GM21423 (cell line): ENCODE results near the gene PRTFDC1.
"Not testable (repeated sequence)": the region's sequence is repeated elsewhere in the genome, so short reads cannot be mapped to it uniquely, and the experiment has no call there.

Source experiments
- ATAC-seq: cut with Tn5 transposase; IDR thresholded peaks from one replicate; pipeline ENCODE4 v1.9.1; 2021; ENCODE audit warnings: mild to moderate bottlenecking, moderate library complexity; ENCODE audit not compliant: unreplicated experiment

Gene PRTFDC1

DNA sequence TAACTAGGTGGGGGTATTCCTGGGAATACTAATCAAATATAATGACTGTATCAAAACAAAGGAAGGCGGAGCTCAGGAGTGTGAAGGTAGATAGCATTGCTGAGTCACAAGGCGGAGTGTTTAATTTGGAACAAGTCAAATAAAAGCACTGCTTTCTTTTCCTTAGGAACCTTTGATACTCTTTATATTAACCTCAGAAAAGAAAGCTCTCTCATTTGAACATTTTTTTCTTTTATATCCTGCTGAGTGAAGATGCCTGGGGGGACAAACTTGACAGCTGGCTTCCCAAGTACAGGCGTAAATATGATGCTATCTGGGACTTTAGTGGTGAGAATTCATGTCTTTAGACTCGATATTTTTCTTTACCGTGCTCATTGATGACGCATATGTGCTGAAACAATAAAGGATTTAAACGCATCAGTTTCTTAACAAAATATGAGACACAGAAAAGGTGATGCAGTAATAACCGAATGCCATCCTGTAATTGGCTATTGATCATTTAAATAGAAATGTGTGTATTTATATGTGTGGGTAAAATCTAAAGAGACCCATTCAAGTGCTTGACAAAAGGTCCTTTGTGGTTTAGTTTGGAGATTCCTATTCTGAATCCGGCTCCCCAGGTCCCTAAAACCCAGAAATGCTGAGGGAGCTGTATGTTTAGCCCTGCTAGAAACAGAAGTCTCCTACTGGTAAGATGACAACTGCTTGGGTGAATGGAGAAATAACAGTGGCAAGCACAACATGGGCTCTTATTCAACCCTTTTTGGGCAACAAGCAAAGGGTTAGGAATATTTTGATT is 102.7 kb downstream of the PRTFDC1 start:
- no peak for ATAC-seq

DNA sequence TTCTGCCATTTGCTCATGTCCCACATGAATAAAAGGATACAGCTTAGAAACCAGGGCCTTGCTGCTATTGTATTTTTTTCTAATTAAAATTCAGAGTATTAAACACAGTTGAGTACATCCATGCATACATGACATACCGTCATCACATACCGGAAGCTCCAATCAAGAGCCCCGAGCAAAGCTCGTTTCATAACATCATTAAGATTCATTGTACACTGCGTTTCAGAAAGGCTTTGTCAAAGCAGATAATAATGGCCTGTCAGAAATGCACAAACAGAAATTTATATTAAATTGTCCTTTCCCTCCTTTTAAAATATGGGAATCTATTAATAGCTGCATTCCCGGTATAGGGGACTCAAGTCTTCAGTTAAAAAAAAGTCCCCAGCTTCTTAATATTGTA is 103.4 kb downstream of the PRTFDC1 start:
- no peak for ATAC-seq

DNA sequence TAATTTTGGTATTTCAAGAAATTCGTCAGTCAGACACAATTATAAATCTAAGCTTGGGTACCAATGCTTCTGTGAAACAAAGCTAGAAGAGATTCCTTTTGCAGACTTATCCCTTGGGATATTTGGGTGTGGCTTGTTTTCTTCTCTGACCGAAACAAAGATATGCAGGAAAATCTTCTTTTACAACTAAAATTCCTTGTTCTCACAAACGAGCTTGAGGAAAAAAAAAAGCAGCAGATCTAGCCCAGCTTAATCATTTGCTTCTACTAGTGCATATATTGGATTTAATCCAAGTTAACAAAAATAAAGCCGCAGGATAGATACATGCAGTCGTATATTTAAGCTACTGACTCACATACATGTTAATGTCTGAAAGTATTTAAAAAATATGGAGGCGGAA is 104.2 kb downstream of the PRTFDC1 start:
- ATAC-seq = no peak

DNA sequence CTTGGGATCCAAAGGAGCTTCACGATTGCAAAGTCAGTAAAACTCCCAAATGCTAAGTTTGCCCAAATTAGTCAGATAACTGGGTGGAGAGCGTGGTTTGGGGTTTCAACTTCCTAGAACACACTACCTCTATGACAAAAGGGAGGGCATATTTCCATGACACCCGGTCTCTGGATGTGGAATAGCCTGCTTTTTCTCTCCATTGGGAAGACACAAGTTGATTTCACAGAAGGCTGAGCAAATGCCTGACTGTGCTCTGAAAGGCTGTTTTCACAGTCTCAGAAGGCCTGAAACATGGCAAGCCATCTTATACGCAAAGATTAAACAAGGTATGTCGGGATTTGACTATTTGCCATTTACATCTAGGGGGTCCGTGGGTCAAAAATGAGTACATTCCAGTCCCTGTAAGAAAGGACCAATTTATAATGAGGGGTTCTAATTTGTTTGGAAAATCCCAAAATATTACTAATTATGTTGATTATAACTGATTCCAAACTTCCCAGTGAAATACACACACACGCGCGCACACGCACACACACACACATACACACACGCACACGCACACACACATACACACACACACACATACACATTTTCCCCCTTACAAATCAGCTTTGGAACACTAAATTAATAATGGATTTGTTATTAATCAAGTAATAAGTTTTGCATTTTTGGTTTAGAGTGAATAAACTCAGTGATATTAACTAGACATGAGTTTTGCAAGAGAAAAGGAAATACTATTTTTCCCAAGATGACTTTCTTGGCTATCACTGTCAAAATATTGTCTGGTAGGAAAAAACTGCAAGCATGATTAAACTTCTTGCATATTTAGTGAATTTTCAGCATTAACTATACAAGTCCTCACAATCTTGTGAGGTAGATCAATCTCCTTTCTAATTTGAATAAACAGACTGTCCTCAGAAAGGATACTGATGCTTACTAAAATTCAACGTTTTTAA is 105.0 kb downstream of the PRTFDC1 start:
- no peak for ATAC-seq

DNA sequence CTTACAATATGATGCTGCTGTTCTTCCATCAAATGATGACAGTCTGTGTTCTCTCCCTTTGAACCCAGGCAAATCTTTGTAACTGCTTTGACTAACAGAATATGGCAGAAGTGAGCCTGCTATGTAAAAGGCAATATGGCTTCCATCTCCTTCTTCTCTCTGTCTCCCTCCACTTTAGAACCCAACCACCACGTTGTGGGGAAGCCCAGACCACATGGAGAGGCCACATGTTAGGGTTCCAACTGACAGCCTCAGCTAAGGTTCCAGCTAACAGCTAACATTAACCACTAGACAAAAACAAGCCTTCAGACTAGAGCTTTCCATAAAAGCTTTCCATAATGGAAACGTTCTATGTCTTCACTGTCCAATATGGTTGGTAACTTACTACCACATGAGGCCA is 107.7 kb downstream of the PRTFDC1 start:
- no peak for ATAC-seq

DNA sequence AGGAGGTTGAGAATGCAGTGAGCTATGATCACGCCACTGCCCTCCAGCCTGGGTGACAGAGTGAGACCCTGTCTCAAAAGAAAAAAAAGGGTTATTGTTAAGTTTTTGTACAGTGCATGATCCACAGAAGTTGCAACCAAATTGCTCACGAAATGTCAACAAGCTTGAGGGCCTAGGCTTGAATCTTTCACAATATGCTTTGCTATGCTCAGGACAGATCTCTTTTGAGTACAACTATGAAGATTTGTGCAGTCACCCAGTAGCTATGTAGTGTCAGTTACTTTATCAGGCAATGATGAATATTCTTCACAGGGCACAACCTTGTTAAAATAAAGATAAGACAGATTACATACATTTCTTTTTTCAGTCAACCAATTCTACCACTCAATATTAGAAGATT is 109.2 kb downstream of the PRTFDC1 start:
- no peak for ATAC-seq

DNA sequence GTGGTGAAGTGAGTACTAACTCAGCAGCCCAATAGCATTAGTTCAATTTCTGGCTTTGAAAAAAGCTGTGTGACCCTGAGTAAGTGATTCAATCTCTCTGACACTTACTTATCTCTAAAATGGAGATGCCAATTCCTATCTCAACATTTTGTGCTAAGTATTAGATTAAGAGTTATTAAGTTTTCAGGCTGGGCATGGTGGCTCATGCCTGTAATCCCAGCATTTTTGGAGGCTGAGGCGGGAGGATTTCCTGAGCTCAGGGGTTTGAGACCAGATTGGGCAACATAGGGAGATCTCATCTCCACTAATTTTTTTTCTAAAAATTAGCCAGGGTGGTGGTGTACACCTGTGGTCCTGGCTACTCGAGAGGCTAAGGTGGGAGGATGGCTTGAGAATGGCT is 109.5 kb downstream of the PRTFDC1 start:
- ATAC-seq = no peak

DNA sequence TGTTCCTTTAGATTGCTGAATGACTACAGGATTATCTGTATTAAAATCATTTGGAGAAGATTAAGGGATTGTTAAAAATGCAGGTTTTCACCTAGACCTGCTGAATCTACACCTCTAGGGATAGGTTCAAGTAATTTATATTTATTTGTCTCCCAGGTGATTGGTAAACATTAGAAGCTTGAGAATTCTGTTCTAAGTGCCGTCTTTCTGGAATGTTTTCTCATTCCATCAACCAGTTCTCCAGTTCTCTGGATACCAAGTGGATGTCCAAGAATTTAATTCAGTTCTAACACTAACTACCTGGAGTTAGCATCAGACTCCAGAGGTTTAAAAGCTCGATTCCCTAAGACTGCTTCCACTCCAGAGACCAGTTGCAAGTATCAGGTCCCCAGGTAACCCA is 110.9 kb downstream of the PRTFDC1 start:
- ATAC-seq = no peak

DNA sequence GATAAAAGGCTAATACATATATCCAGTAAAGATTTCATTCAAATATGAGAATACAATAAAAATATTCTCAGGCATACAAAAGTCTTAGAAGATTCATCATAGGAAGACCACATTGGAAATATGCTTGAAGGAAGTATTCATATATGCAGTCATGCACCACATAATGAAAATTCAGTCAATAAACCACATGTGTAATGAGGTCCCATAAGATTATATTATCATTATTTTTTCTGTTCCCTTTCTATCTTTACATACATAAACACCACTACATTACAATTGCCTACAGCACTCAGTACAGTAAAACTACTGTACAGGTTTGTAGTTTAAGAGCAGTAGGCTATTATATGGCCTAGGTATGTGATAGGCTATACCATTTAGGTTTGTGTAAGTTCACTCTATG is 111.6 kb downstream of the PRTFDC1 start:
- ATAC-seq = no peak

DNA sequence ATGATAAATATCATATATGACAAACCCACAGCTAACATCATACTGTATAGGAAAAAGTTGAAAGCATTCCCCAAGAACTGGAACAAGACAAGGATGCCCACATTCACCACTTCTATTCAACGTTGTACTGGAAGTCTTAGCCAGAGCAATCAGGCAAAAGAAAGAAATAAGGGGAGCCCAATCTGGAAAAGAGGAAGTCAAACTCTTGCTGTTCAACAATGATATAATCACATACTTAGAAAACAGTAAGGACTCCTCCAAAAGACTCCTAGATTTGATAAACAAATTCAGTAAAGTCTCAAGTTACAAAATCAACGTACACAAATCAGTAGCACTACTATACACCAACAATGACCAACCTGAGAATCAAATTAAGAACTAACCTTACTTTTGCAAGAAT is 114.6 kb downstream of the PRTFDC1 start:
- ATAC-seq = not testable (repeated sequence)

DNA sequence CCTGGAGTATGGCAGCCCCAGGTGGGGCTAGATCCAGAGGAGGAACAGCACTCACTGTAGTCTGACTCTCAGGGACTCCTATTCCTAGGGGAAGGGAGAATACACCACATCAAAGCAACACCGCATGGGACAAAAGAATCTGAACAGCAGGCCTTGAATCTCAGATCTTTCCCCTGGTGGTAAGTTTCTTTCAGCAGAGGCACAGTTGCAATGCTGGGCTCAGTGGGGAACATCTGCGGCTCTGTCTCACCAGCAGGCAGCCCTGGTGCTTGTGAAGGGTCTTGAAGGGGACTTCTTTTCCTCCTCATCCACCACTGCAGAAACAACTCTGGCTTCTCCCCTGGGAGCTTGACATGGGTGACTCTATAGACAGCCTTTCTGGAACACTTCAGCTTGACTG is 117.5 kb downstream of the PRTFDC1 start:
- no peak for ATAC-seq

DNA sequence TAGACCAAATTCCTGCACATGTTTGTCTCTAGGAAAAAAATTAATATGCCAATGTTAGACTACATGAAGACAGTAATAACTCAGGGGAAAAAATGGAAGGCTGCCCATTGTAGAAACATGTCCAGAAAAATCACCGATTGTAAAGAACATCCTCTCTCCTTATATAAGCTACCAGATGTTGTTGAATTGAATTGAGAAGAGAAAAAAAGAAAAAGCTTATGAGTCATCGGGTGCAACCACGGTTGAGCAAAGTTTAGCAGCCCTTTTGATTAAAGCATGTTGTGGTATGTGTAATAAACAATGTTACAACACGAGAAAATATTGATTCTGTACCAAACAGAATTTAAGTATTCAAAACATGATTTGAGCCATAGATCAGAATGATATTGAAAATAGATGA is 126.4 kb downstream of the PRTFDC1 start:
- ATAC-seq = no peak

DNA sequence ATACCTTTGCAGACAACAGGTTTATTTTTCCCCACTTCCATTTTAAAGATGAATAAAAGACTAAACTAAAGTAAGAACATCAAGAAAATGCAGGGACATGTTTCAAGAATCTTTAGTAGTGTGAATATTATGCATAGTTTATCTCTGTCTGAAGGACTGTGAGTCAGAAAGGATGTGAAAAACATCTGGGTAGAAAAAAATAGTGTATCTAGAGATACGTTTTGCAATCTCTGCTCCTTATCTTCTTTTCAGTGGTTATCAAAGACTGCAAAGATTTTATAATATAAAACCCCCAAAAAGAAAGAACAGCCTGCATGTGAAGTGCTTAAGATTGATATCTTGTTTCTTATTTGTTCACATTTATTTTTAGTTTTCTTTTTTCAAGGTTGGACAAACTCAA is 126.9 kb downstream of the PRTFDC1 start:
- ATAC-seq = no peak

DNA sequence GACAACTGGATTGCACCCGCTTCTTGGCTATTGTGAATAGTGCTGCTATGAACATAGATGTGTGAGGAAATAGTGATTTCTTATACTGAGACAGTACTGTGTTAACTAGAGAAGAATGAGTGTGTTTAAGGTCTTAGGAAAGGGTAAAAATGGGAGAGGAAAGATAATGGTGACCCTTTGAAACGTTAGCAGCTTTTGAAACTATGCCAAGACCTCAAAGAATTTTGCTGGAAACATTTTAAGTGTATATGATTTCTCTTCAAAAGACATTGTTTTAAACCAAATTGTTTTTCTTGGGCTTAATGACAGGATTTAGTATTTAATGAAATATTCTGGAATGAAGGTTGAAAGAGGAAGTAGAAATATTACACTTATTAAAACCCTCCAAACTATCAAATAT is 127.9 kb downstream of the PRTFDC1 start:
- ATAC-seq = no peak

DNA sequence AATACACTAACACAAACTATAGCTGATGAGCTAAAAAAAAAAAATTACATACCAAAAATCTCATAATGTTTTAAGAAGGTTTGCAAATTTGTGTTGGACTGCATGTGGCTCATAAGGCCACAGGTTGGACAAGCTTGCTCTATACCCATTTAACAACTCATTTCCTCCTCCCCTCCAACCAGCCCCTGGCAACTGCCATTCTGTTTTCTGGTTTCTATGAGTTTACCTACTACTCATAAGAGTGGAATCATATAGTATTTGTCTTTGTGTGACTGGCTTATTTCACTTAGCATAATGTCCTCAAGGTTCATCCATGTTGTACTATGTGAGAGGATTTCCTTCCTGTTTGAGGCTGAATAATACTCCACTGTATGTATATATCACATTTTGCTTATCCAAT is 128.3 kb downstream of the PRTFDC1 start:
- ATAC-seq = no peak

DNA sequence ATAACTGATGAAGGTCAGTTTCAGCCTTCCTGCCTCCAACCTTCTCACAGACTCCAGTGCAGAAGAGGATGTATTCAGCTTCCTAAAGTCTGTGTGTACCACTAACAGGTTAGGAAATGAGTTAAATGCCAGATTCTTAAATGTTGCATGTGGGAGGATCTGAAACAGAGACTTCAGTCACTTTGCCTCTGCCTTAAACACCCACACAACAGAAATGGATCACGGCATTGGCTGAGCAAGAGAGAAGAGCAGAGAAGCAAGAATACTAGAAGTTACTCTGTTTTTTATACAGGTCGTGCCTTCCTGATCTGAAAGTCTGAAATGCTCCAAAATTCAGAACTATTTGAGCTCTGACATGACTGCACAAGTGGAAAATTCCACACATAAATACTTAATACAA is 129.8 kb downstream of the PRTFDC1 start:
- peak; percentile 63 for ATAC-seq

DNA sequence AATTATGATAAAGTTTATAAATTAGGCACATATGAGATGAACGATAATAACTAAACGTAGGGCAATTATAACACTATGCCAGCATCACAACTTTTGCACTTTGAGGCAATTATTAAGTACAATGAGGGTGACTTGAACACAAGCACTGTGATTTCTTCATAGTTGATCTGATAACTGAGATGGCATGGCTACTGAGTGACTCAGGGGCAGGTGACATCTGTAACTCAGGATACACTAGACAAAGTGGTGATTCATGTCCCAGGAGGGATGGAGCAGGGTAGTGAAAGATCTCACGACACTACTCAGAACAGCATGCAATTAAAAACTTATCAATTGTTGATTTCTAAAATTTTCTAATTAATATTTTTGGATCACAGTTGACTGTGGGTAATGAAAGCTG is 130.4 kb downstream of the PRTFDC1 start:
- no peak for ATAC-seq

DNA sequence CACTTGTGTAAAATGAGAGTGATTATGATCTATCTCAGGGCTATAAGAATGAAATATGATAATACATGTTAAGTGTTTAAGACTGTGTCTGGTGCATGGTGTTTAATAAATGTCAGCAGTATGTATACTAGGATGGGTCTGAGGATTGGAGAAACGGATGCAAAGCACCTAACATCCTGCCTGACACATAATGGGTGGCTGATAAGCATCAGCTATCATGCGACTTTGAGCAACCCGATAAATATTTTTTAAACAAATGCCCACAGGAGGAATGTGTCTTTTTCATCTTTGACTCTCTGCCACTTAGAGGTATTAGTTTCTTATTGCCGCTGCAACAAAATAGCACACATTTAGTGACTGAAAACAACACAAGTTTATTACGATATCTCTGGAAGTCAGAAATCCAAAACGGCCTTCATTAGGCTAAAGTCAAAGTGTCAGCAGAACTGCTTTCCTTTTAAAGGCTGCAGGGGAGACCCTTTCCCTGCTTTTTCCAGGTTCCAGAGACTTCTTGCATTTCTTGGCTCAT is 135.5 kb downstream of the PRTFDC1 start:
- no peak for ATAC-seq

DNA sequence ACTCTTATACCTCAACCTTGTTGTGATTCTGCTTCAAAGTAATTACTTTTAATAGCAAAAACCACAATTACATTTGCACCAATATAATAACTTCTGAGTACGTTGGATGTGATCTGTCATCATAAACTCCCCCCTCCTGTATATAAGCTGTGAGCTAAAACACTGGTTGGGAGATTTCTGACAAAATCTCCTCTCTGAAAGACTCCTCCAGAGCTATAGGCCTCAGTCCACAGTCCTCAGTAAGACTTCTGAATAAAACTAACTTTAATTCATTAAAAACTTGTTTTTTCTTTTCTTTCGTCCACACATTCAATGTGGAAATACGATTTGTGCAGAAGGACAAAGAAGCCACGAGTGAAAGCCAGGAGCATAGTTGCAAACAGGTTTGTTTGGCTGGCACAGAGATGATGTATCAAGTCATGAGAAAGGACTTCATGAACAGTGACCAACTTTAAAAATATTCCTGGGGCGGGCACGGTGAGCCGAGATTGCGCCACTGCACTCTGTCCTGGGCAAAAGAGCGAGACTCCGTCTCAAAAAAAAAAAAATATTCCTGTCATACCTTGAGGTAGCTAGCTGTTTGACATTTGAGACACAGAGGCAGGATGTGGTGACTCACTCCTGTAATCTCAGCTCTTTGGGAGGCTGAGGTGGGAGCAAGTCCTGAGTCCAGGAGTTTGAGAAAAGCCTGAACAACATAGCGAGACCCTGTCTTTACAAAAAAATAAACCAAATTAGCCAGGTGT is 137.7 kb downstream of the PRTFDC1 start:
- no peak for ATAC-seq

DNA sequence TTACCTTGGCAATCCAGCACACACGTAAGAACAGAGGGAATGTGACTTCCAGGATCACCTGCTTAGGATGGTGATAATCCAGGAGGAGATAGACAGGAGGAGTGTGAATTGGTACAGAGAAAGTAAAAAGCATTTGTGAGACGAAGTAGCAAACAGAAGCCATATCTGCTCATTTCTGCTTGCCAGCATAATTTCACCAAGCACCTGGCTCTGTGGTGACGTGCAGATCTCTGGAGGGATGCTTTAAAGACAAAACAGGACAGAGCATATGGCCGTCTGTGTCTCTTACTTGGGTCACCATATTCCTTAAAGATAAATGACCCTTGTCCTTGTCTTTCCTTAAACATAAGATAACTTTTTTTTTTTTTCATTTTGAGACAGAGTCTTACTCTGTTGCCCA is 138.6 kb downstream of the PRTFDC1 start:
- no peak for ATAC-seq

DNA sequence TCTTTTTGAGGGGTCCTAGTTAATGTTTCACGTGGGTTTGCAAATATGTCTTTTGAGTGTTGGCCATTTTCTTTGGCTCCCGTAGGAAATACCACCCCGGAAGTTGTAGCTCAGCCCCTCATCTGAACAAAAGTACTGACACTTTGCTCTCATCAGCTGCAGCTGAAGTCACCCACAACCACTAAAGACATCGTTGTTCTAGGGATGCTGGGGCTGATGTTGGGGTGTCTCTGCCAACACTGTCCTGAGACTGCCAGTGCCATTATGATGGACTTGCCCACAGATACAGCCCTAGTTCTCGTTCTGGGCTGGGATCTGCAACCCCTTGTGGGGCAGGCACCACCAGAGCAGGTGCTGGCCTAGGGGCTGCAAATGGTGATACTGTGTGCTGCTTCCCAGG is 146.1 kb downstream of the PRTFDC1 start:
- ATAC-seq = no peak
